ENCODE results near the gene PNKP.

PNKP gene

GRCh38 chr19:49889038-49889686, 21.8 kb upstream of the PNKP start:
- peaks cover 0 to 8% of the 10 kb centered on the region in 2 experiments for H3K27me3 ChIP-seq (ENCODE audit: control insufficient read depth in 1 of 2, insufficient read depth in 1 of 2, low read length in 2 of 2)
- H2BK120ac ChIP-seq (ENCODE audit: low read depth, low read length) = no peak overlapping the region
- no peak overlapping the region for H3K27ac ChIP-seq (ENCODE audit: low read length, poor library complexity, severe bottlenecking)
- H3K9ac ChIP-seq (ENCODE audit: low read length) = no peak overlapping the region
- no peak overlapping the region for H3K14ac ChIP-seq (ENCODE audit: low read length in 2 of 2)
- H3K9me3 ChIP-seq (ENCODE audit: control insufficient read depth, low read length) = no peaks in the 10 kb centered on the region
- no peak overlapping the region for H4K8ac ChIP-seq (ENCODE audit: low read length)
- H2BK12ac ChIP-seq (ENCODE audit: low read length in 2 of 2) = no peak overlapping the region
- H3K18ac ChIP-seq (ENCODE audit: low read depth in 1 of 2, low read length in 2 of 2) = no peak overlapping the region
- 94% methylated on average over 19 of the region's 23 CpGs for WGBS
- no peak overlapping the region for H3K4ac ChIP-seq (ENCODE audit: low read depth in 1 of 2, low read length in 2 of 2)
- H3K36me3 ChIP-seq (ENCODE audit: control insufficient read depth in 1 of 2, insufficient read depth in 2 of 2, low read depth in 1 of 2, low read length in 2 of 2) = peaks cover 26 to 49% of the 10 kb centered on the region in 2 experiments
- H2BK5ac ChIP-seq (ENCODE audit: low read depth, low read length, poor library complexity, severe bottlenecking) = no peak overlapping the region
- H2AFZ ChIP-seq (ENCODE audit: low read depth, low read length) = no peak overlapping the region
- H3K4me1 ChIP-seq (ENCODE audit: control insufficient read depth, insufficient read depth, low read depth, low read length) = peaks cover 17% of the 10 kb centered on the region
- no peak overlapping the region for H2AK5ac ChIP-seq (ENCODE audit: low read length, severe bottlenecking)
- H3K79me1 ChIP-seq (replicated peaks; ENCODE audit: low read length, poor library complexity, severe bottlenecking) = peaks cover 2% of the 10 kb centered on the region
- no peak for DNase-seq
- H3K4me3 ChIP-seq (ENCODE audit: insufficient read depth in 1 of 2, low read depth in 1 of 2, low read length in 2 of 2) = no peak overlapping the region
- H2BK15ac ChIP-seq (ENCODE audit: low read depth, poor library complexity, severe bottlenecking) = no peak overlapping the region
- H3K23ac ChIP-seq (ENCODE audit: low read length in 2 of 2) = no peak overlapping the region
- no peak overlapping the region for H3K4me2 ChIP-seq (ENCODE audit: low read length, poor library complexity, severe bottlenecking)
- no peak overlapping the region for H4K91ac ChIP-seq (ENCODE audit: low read length)

DNA sequence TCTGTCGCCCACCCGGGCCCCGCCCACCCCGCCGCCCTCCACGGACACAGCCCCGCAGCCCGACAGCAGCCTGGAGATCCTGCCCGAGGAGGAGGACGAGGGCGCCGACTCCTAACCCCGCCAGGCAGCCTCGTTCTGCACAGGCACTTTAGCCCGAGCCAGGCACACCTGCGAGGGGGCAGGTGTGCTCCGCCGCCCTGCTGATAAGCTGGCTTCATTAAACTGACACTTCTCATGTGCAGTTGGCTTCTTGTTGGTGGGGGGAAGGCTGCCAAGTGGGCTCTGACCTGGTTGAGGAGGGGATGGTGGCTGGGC, 21.1 kb upstream of the PNKP start:
- Histone ChIP-seq H3K4ac (ENCODE audit: low read depth in 1 of 2, low read length in 2 of 2) (no peak overlapping the region), H2BK120ac (ENCODE audit: low read depth, low read length) (no peak overlapping the region), H3K79me1 (replicated peaks; ENCODE audit: low read length, poor library complexity, severe bottlenecking) (peaks cover 8% of the 10 kb centered on the region), H2AFZ (ENCODE audit: low read depth, low read length) (no peak overlapping the region), H2AK5ac (ENCODE audit: low read length, severe bottlenecking) (no peak overlapping the region), H2BK12ac (ENCODE audit: low read length in 2 of 2) (no peak overlapping the region), H2BK5ac (ENCODE audit: low read depth, low read length, poor library complexity, severe bottlenecking) (no peak overlapping the region), H3K27ac (ENCODE audit: low read length, poor library complexity, severe bottlenecking) (no peak overlapping the region), H3K27me3 (ENCODE audit: control insufficient read depth in 1 of 2, insufficient read depth in 1 of 2, low read length in 2 of 2) (peaks cover 0 to 8% of the 10 kb centered on the region in 2 experiments), H3K23ac (ENCODE audit: low read length in 2 of 2) (no peak overlapping the region), H3K9ac (ENCODE audit: low read length) (no peak overlapping the region), H3K14ac (ENCODE audit: low read length in 2 of 2) (no peak overlapping the region), H2BK15ac (ENCODE audit: low read depth, poor library complexity, severe bottlenecking) (no peak overlapping the region), H4K91ac (ENCODE audit: low read length) (no peak overlapping the region), H3K18ac (ENCODE audit: low read depth in 1 of 2, low read length in 2 of 2) (no peak overlapping the region), H3K4me2 (ENCODE audit: low read length, poor library complexity, severe bottlenecking) (no peak overlapping the region), H3K9me3 (ENCODE audit: control insufficient read depth, low read length) (no peaks in the 10 kb centered on the region), H3K36me3 (ENCODE audit: control insufficient read depth in 1 of 2, insufficient read depth in 2 of 2, low read depth in 1 of 2, low read length in 2 of 2) (peaks cover 33 to 56% of the 10 kb centered on the region in 2 experiments), H3K4me3 (ENCODE audit: insufficient read depth in 1 of 2, low read depth in 1 of 2, low read length in 2 of 2) (no peak overlapping the region), H4K8ac (ENCODE audit: low read length) (no peak overlapping the region), H3K4me1 (ENCODE audit: control insufficient read depth, insufficient read depth, low read depth, low read length) (peaks cover 17% of the 10 kb centered on the region)
- DNase-seq = no peak
- WGBS = 95% methylated on average over 18 of the region's 18 CpGs

DNA sequence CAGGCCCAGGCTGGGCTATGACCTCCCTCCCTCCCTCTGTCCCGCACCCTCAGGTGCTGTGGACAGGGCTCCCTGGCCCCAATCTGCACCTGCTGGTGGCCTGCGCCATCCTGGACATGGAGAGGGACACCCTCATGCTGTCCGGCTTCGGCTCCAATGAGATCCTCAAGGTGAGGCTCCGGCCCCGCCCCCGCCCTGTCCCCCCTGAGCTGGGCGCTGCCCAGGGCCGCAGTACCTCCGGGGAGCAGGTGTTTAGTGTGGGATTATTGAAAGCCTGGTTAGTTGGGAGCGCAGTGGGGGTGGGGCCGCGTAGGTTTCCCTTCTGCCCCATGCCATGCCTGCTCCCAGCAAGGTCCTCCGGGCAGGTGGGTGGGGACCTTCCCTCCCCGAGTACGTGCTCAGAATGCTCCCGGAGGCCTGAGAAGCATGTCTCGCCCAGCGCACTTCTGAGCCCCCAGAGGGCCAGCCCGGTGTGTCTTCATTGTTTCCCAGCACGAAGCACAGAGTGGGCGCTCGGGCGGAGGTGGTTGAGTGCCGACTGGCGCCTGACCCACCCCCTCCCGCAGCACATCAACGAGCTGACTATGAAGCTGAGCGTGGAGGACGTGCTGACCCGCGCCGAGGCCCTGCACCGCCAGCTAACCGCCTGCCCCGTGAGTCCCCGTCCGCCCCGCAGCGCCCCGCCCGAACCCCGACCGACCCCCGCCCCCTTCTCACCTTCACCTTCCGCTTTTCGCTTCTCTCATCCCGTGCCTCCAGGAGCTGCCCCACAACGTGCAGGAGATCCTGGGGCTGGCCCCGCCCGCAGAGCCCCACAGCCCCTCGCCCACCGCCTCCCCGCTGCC, 20.5 kb upstream of the PNKP start:
- no peak overlapping the region for H3K23ac ChIP-seq (ENCODE audit: low read length in 2 of 2)
- H3K27me3 ChIP-seq (ENCODE audit: control insufficient read depth in 1 of 2, insufficient read depth in 1 of 2, low read length in 2 of 2) = peaks cover 0 to 8% of the 10 kb centered on the region in 2 experiments
- no peak overlapping the region for H4K8ac ChIP-seq (ENCODE audit: low read length)
- no peak overlapping the region for H2BK5ac ChIP-seq (ENCODE audit: low read depth, low read length, poor library complexity, severe bottlenecking)
- H3K4me1 ChIP-seq (ENCODE audit: control insufficient read depth, insufficient read depth, low read depth, low read length) = peaks cover 17% of the 10 kb centered on the region
- H3K9ac ChIP-seq (ENCODE audit: low read length) = no peak overlapping the region
- H2BK15ac ChIP-seq (ENCODE audit: low read depth, poor library complexity, severe bottlenecking) = no peak overlapping the region
- H3K14ac ChIP-seq (ENCODE audit: low read length in 2 of 2) = no peak overlapping the region
- H3K27ac ChIP-seq (ENCODE audit: low read length, poor library complexity, severe bottlenecking) = no peak overlapping the region
- peak overlapping the region in 1 of 2 experiments; percentile 21 for H3K4me3 ChIP-seq (ENCODE audit: insufficient read depth in 1 of 2, low read depth in 1 of 2, low read length in 2 of 2)
- H3K4ac ChIP-seq (ENCODE audit: low read depth in 1 of 2, low read length in 2 of 2) = no peak overlapping the region
- H3K9me3 ChIP-seq (ENCODE audit: control insufficient read depth, low read length) = peaks cover 3% of the 10 kb centered on the region
- H2AFZ ChIP-seq (ENCODE audit: low read depth, low read length) = no peak overlapping the region
- H2BK12ac ChIP-seq (ENCODE audit: low read length in 2 of 2) = no peak overlapping the region
- peaks cover 39 to 62% of the 10 kb centered on the region in 2 experiments for H3K36me3 ChIP-seq (ENCODE audit: control insufficient read depth in 1 of 2, insufficient read depth in 2 of 2, low read depth in 1 of 2, low read length in 2 of 2)
- H3K79me1 ChIP-seq (replicated peaks; ENCODE audit: low read length, poor library complexity, severe bottlenecking) = peaks cover 12% of the 10 kb centered on the region
- no peak overlapping the region for H4K91ac ChIP-seq (ENCODE audit: low read length)
- DNase-seq = no peak
- no peak overlapping the region for H2AK5ac ChIP-seq (ENCODE audit: low read length, severe bottlenecking)
- no peak overlapping the region for H2BK120ac ChIP-seq (ENCODE audit: low read depth, low read length)
- WGBS = 94% methylated on average over 42 of the region's 54 CpGs
- no peak overlapping the region for H3K4me2 ChIP-seq (ENCODE audit: low read length, poor library complexity, severe bottlenecking)
- H3K18ac ChIP-seq (ENCODE audit: low read depth in 1 of 2, low read length in 2 of 2) = no peak overlapping the region

DNA sequence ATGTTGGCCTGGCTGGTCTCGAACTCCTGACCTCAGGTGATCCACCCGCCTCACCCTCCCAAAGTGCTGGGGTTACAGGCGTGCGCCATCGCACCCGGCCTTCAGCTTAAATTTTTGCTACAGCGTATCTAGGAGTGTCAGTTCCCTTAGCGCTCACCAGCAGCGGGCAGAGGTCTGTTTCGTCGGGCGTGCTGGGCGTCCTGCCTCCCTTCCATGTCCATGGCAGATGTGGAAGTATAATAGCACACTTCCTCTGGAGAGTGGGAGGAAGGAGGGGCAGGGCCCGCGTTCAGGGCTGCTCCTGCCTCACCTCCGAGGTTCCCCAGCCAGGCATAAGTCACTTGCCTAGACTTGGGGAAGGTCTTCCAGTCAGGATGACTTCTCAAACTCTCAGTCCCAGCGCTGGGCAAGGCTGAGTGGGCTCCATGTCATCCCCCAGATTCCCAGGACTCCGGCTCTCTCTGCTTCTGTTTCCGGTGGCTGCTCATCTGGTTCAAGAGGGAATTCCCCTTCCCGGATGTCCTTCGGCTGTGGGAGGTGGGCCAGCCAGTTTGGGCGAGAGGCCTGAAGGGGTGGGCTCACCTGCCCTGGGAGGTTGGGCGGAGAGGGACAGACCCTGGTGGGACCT, 19.8 kb upstream of the PNKP start:
- no peak overlapping the region for H3K4me2 ChIP-seq (ENCODE audit: low read length, poor library complexity, severe bottlenecking)
- no peak overlapping the region for H3K14ac ChIP-seq (ENCODE audit: low read length in 2 of 2)
- H4K91ac ChIP-seq (ENCODE audit: low read length) = no peak overlapping the region
- H2AFZ ChIP-seq (ENCODE audit: low read depth, low read length) = no peak overlapping the region
- H2BK12ac ChIP-seq (ENCODE audit: low read length in 2 of 2) = no peak overlapping the region
- H2BK5ac ChIP-seq (ENCODE audit: low read depth, low read length, poor library complexity, severe bottlenecking) = no peak overlapping the region
- peaks cover 46 to 69% of the 10 kb centered on the region in 2 experiments for H3K36me3 ChIP-seq (ENCODE audit: control insufficient read depth in 1 of 2, insufficient read depth in 2 of 2, low read depth in 1 of 2, low read length in 2 of 2)
- H3K9me3 ChIP-seq (ENCODE audit: control insufficient read depth, low read length) = peaks cover 3% of the 10 kb centered on the region
- H3K9ac ChIP-seq (ENCODE audit: low read length) = no peak overlapping the region
- H3K4me1 ChIP-seq (ENCODE audit: control insufficient read depth, insufficient read depth, low read depth, low read length) = peaks cover 17% of the 10 kb centered on the region
- H2BK120ac ChIP-seq (ENCODE audit: low read depth, low read length) = no peak overlapping the region
- H3K4me3 ChIP-seq (ENCODE audit: insufficient read depth in 1 of 2, low read depth in 1 of 2, low read length in 2 of 2) = no peak overlapping the region
- no peak overlapping the region for H4K8ac ChIP-seq (ENCODE audit: low read length)
- H3K27ac ChIP-seq (ENCODE audit: low read length, poor library complexity, severe bottlenecking) = no peak overlapping the region
- 94% methylated on average over 23 of the region's 23 CpGs for WGBS
- H3K27me3 ChIP-seq (ENCODE audit: control insufficient read depth in 1 of 2, insufficient read depth in 1 of 2, low read length in 2 of 2) = peaks cover 0 to 2% of the 10 kb centered on the region in 2 experiments
- no peak overlapping the region for H3K23ac ChIP-seq (ENCODE audit: low read length in 2 of 2)
- no peak overlapping the region for H3K18ac ChIP-seq (ENCODE audit: low read depth in 1 of 2, low read length in 2 of 2)
- no peak overlapping the region for H2AK5ac ChIP-seq (ENCODE audit: low read length, severe bottlenecking)
- H3K4ac ChIP-seq (ENCODE audit: low read depth in 1 of 2, low read length in 2 of 2) = no peak overlapping the region
- DNase-seq = no peak
- H2BK15ac ChIP-seq (ENCODE audit: low read depth, poor library complexity, severe bottlenecking) = no peak overlapping the region
- peaks cover 19% of the 10 kb centered on the region for H3K79me1 ChIP-seq (replicated peaks; ENCODE audit: low read length, poor library complexity, severe bottlenecking)

Measured in mesenchymal stem cell (in vitro differentiated cells and primary cell).